Measurements from ENCODE around the gene DRGX. TPM values are rescaled to one million over a fixed set of nuclear protein-coding genes. Genes with fewer than 3 reads are reported as not detected.

Gene DRGX
- total RNA-seq, 1 donor: not detected

GRCh38 chr10:49353895-49354566 lies 41.9 kb downstream of the DRGX start:
- Histone ChIP-seq H3K4me1 (ENCODE audit: insufficient read depth, low read length) (peaks cover 6% of the 10 kb centered on the region), H3K4me3 (ENCODE audit: low read length) (no peak overlapping the region), H3K27me3 (ENCODE audit: insufficient read depth, low read length) (no peaks in the 10 kb centered on the region)

GRCh38 chr10:49353026-49353894 lies 42.6 kb downstream of the DRGX start:
- no peaks in the 10 kb centered on the region for H3K9me3 ChIP-seq (ENCODE audit: low read depth, low read length)
- H3K27me3 ChIP-seq (ENCODE audit: insufficient read depth, low read length): no peaks in the 10 kb centered on the region
- H3K4me3 ChIP-seq (ENCODE audit: low read length): no peak overlapping the region
- H3K4me1 ChIP-seq (ENCODE audit: insufficient read depth, low read length): peaks cover 6% of the 10 kb centered on the region

More at GRCh38 chr10:49353895-49354566, 41.9 kb downstream of the DRGX start:
- no peaks in the 10 kb centered on the region for H3K9me3 ChIP-seq (ENCODE audit: low read depth, low read length)

- no peaks in the 10 kb centered on the region for H3K27me3 ChIP-seq (ENCODE audit: insufficient read depth, low read length)
- H3K4me1 ChIP-seq (ENCODE audit: insufficient read depth, low read length): peaks cover under 1% of the 10 kb centered on the region
- H3K4me3 ChIP-seq (ENCODE audit: low read length): no peak overlapping the region
- no peaks in the 10 kb centered on the region for H3K9me3 ChIP-seq (ENCODE audit: low read depth, low read length)
Observed at GRCh38 chr10:49352323-49352722, 43.6 kb downstream of the DRGX start.

GRCh38 chr10:49351669-49352068 lies 44.2 kb downstream of the DRGX start:
- no peaks in the 10 kb centered on the region for H3K27me3 ChIP-seq (ENCODE audit: insufficient read depth, low read length)
- no peak overlapping the region for H3K4me3 ChIP-seq (ENCODE audit: low read length)
- no peaks in the 10 kb centered on the region for H3K9me3 ChIP-seq (ENCODE audit: low read depth, low read length)
- H3K4me1 ChIP-seq (ENCODE audit: insufficient read depth, low read length): no peaks in the 10 kb centered on the region

GRCh38 chr10:49350846-49351532 lies 44.9 kb downstream of the DRGX start:
- Histone ChIP-seq H3K4me3 (ENCODE audit: low read length) (no peak overlapping the region), H3K27me3 (ENCODE audit: insufficient read depth, low read length) (no peaks in the 10 kb centered on the region), H3K4me1 (ENCODE audit: insufficient read depth, low read length) (no peaks in the 10 kb centered on the region), H3K9me3 (ENCODE audit: low read depth, low read length) (no peaks in the 10 kb centered on the region)

GRCh38 chr10:49350138-49350537 lies 45.8 kb downstream of the DRGX start:
- no peak overlapping the region for H3K4me3 ChIP-seq (ENCODE audit: low read length)
- no peaks in the 10 kb centered on the region for H3K9me3 ChIP-seq (ENCODE audit: low read depth, low read length)
- no peaks in the 10 kb centered on the region for H3K4me1 ChIP-seq (ENCODE audit: insufficient read depth, low read length)
- no peaks in the 10 kb centered on the region for H3K27me3 ChIP-seq (ENCODE audit: insufficient read depth, low read length)

- H3K4me3 ChIP-seq (ENCODE audit: low read length): no peak overlapping the region
- no peaks in the 10 kb centered on the region for H3K4me1 ChIP-seq (ENCODE audit: insufficient read depth, low read length)
- H3K27me3 ChIP-seq (ENCODE audit: insufficient read depth, low read length): no peaks in the 10 kb centered on the region
- no peaks in the 10 kb centered on the region for H3K9me3 ChIP-seq (ENCODE audit: low read depth, low read length)
Observed at GRCh38 chr10:49349390-49349789, 46.5 kb downstream of the DRGX start.

GRCh38 chr10:49348593-49348992 lies 47.3 kb downstream of the DRGX start:
- no peaks in the 10 kb centered on the region for H3K27me3 ChIP-seq (ENCODE audit: insufficient read depth, low read length)
- H3K9me3 ChIP-seq (ENCODE audit: low read depth, low read length): no peaks in the 10 kb centered on the region
- no peaks in the 10 kb centered on the region for H3K4me1 ChIP-seq (ENCODE audit: insufficient read depth, low read length)
- H3K4me3 ChIP-seq (ENCODE audit: low read length): no peak overlapping the region

GRCh38 chr10:49347827-49348226 lies 48.1 kb downstream of the DRGX start:
- Histone ChIP-seq H3K4me1 (ENCODE audit: insufficient read depth, low read length) (no peaks in the 10 kb centered on the region), H3K9me3 (ENCODE audit: low read depth, low read length) (no peaks in the 10 kb centered on the region), H3K27me3 (ENCODE audit: insufficient read depth, low read length) (no peaks in the 10 kb centered on the region), H3K4me3 (ENCODE audit: low read length) (no peak overlapping the region)

GRCh38 chr10:49347342-49347741 lies 48.5 kb downstream of the DRGX start:
- Histone ChIP-seq H3K9me3 (ENCODE audit: low read depth, low read length) (no peaks in the 10 kb centered on the region), H3K27me3 (ENCODE audit: insufficient read depth, low read length) (no peaks in the 10 kb centered on the region), H3K4me1 (ENCODE audit: insufficient read depth, low read length) (no peaks in the 10 kb centered on the region), H3K4me3 (ENCODE audit: low read length) (no peak overlapping the region)

- no peaks in the 10 kb centered on the region for H3K27me3 ChIP-seq (ENCODE audit: insufficient read depth, low read length)
- no peaks in the 10 kb centered on the region for H3K4me1 ChIP-seq (ENCODE audit: insufficient read depth, low read length)
- no peak overlapping the region for H3K4me3 ChIP-seq (ENCODE audit: low read length)
- no peaks in the 10 kb centered on the region for H3K9me3 ChIP-seq (ENCODE audit: low read depth, low read length)
Observed at GRCh38 chr10:49344840-49345239, 51.0 kb downstream of the DRGX start.

- Histone ChIP-seq H3K4me3 (ENCODE audit: low read length) (no peak overlapping the region), H3K9me3 (ENCODE audit: low read depth, low read length) (no peaks in the 10 kb centered on the region), H3K27me3 (ENCODE audit: insufficient read depth, low read length) (no peaks in the 10 kb centered on the region), H3K4me1 (ENCODE audit: insufficient read depth, low read length) (peaks cover 5% of the 10 kb centered on the region)
Observed at GRCh38 chr10:49338604-49339003, 57.3 kb downstream of the DRGX start.

- H3K4me3 ChIP-seq (ENCODE audit: low read length): no peak overlapping the region
- H3K9me3 ChIP-seq (ENCODE audit: low read depth, low read length): no peaks in the 10 kb centered on the region
- peaks cover 5% of the 10 kb centered on the region for H3K4me1 ChIP-seq (ENCODE audit: insufficient read depth, low read length)
- H3K27me3 ChIP-seq (ENCODE audit: insufficient read depth, low read length): no peaks in the 10 kb centered on the region
Observed at GRCh38 chr10:49335364-49335972, 60.4 kb downstream of the DRGX start.

GRCh38 chr10:49334964-49335363 lies 60.9 kb downstream of the DRGX start:
- Histone ChIP-seq H3K27me3 (ENCODE audit: insufficient read depth, low read length) (no peaks in the 10 kb centered on the region), H3K4me3 (ENCODE audit: low read length) (no peak overlapping the region), H3K9me3 (ENCODE audit: low read depth, low read length) (no peaks in the 10 kb centered on the region), H3K4me1 (ENCODE audit: insufficient read depth, low read length) (peaks cover 5% of the 10 kb centered on the region)

GRCh38 chr10:49333192-49333591 lies 62.7 kb downstream of the DRGX start:
- Histone ChIP-seq H3K4me1 (ENCODE audit: insufficient read depth, low read length) (peaks cover 10% of the 10 kb centered on the region), H3K27me3 (ENCODE audit: insufficient read depth, low read length) (no peaks in the 10 kb centered on the region), H3K9me3 (ENCODE audit: low read depth, low read length) (no peaks in the 10 kb centered on the region), H3K4me3 (ENCODE audit: low read length) (no peak overlapping the region)
